Superior temporal gyrus (tissue), 1 donor: ENCODE measurements around the gene INTS15.
A peak's percentile ranks its signal among the peaks of the same experiment; 100 is the strongest.
"Not testable (repeated sequence)": the region's sequence is repeated elsewhere in the genome, so short reads cannot be mapped to it uniquely, and the experiment has no call there.

Source experiments
- DNase-seq: peaks from one replicate; pipeline ENCODE4 v3.0.0-alpha.2; 2016; ENCODE audit errors: extremely low spot score

The INTS15 gene

DNA sequence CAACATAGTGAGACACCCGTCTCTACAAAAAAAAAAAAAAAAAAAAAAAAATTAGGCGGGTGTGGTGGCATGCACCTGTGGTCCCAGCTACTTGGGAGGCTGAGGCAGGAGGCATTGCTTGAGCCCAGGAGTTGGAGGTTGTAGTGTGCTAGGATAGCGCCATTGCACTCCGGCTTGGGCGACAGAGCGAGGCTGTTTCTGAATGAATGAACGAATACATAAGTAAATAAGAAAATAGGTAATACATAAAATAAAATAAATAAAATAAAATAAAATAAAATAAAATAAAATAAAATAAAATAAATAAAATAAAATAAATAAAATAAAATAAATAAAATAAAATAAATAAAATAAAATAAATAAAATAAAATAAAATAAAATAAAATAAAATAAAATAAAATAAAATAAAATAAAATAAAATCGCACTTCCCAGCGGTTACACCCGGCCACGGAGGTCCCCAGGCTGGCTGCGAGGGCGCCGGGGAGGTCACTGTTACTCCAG is 12.9 kb upstream of the INTS15 start:
- DNase-seq, result not testable (repeated sequence)

DNA sequence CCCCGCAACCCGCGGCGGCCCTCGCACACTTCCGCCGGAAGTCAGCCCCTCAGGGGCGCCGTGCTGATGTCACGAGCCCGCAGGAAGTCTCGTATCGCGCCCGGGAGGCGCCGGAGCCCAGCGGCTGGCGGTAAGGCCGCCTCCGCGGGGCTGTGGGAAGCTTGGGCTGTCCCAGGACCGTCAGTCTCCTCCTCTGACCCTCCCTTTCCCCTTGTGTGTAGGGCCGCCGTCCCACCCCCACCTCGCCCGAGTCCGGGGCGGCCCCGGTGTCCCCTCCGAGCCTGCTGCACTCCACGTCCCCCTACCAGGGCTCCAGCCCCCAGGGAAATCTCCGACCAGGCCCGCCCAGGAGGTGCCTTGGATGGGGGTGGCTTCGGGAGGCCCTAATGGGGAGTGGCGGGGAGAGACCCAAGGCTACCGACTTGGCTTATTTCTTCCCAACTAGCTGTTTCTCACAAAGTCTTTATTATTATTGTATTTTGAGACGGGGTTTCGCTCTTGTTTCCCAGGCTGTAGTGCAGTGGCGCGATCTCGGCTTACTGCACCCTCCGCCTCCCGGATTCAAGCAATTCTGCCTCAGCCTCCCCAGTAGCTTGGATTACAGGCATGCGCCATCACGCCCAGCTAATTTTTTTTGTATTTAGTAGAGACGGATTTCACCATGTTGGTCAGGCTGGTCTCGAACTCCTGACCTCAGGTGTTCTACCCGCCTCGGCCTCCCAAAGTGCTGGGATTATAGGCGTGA is 12.3 kb upstream of the INTS15 start, which contains the start of gene ZDHHC4:
Gene ZDHHC4, plus strand, starts transcription at position 86 of the 745 bp plus-strand sequence. CDS start 3,108 bp downstream, outside the sequence.
- DNase-seq, result peak; percentile 88

DNA sequence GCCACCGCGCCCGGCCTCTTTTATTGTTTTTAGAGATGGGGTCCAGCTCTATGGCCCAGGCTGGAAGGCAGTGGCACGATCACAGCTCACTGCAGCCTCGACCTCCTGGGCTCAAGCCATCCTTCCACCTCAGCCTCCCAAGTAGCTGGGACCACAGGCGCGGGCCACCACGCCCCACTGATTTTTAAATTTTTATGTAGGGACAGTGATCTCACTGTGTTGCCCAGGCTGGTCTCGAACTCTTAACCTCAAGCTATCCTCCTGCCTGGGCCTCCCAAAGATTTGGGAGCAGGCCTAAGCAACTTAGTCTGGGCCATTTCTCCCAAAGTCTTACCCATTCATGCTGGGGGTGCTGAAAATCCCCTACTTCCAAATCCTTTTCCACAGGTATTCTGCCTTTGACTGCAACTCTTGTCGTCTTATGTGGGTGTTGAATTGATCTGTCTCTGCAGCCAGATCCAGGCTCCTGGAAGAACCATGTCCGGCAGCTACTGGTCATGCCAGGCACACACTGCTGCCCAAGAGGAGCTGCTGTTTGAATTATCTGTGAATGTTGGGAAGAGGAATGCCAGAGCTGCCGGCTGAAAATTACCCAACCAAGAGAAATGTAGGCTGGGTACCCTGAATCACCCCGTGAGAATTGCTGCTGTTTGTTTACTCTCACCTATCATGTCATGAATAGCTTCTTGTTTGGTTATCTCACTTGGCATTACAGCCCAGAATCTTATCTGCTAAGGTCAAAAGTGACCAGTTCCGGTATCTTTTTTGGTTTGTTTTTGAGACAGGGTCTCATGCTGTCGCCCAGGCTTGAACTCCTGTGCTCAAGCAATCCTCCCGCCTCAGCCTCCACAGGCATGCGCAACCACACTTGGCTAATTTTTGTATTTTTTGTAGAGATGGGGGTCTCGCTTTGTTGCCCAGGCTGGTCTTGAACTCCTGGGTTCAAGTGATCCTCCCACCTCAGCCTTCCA is 11.4 kb upstream of the INTS15 start:
- no peak for DNase-seq

DNA sequence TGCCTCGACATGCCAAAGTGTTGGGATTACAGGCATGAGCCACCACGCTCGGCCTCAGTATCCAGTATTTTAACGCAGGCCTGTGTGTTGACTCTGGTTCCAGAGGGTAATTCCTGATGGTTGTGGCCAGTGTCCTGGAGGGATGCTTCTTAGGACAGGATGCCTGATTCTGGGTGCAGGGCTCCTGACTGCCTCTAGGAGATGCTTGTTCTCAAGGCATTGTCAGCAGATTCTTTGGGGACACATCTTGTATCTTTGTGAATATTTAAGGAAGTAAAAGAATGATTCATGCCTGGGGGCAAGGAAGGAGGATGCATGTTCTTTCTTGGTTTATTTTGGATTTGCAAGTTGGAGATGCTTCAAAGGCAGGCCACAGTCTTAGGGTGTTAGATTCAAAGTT is 10.4 kb upstream of the INTS15 start:
- DNase-seq, result peak; percentile 26

DNA sequence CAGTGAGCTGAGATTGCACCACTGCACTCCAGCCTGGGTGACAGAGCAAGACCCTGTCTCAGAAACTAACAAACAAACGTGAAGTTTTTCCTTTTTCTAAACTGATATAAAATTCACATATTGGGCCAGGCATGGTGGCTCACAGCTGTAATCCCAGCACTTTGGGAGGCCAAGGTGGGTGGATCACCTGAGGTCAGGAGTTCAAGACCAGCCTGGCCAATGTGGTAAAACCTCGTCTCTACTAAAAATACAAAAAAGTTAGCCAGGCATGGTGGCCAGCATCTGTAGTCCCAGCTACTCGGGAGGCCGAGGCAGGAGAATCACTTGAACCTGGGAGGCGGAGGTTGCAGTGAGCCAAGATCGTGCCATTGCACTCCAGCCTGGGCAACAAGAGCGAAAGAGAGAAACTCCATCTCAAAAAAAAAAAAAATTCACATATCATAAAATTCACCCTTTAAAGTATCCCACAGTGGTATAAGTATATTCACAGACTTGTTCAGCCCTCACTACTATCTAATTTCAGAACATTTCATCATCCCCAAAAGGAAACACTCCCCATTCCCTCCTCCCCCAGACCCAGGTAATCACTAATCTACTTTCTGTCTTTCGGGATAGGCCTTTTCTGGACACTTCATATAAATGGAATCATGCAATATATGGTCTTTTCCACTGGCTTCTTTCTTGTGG is 3.9 kb upstream of the INTS15 start:
- DNase-seq, result not testable (repeated sequence)

DNA sequence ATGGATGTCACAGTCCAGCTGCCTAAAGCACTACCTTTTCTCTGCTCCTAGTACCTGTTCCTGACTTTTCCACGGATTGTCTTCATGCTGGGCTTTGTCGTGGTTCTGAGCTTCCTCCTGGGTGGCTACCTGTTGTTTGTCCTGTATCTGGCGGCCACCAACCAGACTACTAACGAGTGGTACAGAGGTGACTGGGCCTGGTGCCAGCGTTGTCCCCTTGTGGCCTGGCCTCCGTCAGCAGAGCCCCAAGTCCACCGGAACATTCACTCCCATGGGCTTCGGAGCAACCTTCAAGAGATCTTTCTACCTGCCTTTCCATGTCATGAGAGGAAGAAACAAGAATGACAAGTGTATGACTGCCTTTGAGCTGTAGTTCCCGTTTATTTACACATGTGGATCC is 1.3 kb upstream of the INTS15 start:
- DNase-seq, result no peak

DNA sequence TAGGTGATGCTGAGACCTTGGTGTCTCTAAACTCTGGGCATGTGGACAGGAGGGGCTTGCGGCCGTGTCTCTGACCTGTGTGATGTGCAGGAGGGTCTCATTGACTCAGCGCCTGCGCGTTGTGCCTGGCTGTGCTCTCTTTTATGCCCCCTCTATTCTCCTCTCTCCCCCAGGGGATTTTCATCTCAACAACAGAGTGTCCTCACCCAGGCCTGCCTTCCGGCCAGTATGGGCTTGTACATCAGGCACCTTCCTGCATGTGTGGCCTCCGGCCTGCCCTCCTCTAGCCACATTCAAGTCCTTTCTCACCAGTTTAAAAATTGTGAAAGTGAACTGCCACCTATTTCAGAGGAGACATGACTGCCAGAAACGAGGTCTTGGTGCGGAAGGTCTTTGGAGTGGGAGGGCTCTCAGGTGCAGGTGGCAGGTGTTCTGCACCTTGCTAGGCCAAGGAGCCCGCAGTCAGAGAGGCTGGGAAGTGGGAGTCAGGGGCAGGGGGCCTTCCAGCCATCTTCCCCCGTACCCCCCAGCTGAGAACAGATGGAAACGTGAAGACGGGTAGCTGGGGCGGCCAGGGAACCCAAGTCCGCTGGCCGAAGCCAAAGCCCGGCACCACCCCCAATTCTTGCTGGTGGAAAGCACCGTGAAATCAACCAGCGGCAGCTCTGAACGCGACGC is 531 bp upstream of the INTS15 start:
- no peak for DNase-seq

DNA sequence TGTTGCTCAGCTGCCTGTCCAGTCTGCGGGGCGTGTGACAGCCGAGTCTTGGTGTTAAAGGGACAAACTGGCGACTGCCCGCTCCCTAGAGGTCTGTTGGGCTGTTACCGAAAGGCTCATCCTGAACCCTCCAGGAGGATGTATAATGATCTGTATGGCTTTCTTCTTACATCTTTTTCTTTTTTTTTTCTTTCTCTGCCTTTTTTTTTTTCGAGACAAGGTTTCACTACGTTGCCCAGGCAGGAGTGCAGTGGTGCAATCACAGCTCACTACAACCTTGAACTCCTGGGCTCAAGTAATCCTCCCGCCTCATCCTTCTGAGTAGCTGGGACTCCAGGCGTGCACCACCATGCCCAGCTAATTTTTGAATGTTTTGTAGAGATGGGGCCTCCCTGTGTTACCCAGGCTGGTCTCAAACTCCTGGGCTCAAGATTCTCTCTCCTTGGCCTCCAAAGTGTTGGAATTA is 857 bp downstream of the INTS15 start:
- DNase-seq, result no peak

DNA sequence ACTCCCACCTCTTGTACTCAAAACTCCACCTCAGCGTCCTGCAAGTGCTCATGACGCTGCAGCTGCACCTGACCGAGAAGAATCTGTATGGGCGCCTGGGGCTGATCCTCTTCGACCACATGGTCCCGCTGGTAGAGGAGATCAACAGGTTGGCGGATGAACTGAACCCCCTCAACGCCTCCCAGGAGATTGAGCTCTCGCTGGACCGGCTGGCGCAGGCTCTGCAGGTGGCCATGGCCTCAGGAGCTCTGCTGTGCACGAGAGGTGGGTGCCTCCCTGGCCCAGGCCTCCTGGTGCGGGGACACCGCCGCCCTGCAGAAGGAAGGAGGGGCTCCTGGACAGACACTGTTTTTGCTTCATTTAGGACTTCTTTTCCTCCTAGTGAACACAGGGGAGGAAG is 10.3 kb downstream of the INTS15 start:
- DNase-seq, result no peak

DNA sequence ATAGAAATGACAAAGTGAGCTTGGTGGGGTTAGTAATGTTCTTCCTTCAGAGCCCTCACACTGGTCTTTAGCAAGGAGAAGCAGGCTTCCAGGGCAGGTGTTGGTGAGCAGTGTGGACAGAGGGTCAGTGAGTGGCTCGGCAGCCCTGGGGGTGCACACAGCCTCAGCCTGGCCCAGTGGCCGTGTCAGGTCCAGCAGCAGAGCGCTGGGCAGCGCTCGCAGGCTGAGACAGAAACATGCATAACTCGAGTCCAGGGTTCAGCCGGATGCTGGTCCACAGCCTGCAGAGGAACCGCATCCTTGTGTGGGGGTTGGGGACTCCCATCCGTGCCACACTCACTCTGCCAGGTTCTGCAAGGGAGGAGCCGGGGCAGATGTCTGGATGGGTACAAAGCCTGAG is 14.6 kb downstream of the INTS15 start:
- no peak for DNase-seq

DNA sequence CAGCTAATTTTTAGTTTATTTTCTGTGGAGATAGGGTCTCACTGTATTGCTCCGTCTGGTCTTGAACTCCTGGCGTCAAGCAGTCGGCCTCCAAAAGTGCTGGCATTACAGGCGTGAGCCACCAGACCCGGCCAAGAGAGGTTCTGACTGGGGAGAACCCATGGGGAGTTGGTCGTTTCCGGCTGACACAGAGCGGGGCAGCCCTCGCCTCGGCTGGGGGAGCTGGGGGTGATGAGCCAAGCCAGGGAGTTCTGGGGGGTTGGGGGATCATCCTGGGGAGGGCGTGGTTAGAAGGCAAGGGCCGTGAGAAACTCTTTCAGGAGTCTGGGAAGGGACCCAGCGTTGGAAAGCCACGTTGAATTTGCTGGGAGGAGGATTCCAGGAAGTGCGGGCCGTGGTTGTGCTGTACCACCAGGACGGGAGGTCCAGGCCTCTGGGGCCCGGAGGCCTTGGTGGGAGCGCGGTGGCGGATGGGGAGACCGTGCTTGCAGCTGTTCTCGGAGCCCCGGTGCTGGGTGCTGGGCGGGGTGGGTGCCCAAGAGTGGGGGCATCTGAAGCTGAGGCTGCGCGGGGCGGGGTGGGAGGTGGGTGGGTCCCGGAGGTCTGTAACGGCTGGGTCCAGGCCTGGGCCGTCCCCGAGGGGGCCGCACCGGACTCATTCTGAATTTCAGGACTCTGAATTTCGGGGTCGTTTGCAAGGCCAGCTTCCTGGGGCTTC is 17.2 kb downstream of the INTS15 start:
- DNase-seq, result no peak

DNA sequence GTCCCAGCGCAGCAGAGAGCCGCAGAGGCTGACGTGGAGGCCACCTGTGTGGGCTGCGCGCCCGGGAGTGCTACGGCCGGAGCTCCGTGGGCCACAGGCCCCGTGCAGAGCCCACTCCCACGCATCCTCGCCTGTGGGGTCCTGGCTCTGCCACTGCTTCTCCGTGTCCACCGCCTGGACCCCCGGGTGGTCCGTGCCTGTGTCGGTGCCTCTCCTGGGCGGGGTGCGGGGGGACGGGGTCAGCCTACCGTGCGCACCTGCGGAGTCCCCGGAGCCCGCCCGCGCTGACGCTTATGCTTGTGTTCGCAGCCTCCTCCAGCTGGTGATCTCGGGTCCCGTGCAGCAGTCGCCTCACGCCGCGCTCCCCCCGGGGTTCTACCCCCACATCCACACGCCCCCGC is 17.8 kb downstream of the INTS15 start:
- no peak for DNase-seq

DNA sequence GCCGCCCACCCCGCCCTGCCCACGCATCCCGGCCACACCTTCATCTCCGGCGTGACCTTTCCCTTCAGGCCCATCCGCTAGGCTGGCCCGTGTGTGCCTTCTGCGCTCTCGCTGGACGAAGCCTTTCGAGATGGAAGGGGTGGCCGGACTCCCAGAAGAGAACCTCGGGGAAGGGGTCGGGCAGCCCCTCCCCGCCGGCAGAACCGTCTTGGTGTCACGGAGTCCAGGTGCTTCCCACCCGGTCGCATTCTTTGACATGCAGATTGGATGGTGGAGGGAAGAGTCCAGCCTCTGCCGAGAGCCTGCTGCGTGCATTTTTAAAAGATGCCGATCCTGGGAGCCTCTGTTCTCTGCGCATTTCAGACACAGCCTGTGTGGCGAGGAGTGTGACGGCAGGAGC is 18.3 kb downstream of the INTS15 start:
- DNase-seq, result no peak

DNA sequence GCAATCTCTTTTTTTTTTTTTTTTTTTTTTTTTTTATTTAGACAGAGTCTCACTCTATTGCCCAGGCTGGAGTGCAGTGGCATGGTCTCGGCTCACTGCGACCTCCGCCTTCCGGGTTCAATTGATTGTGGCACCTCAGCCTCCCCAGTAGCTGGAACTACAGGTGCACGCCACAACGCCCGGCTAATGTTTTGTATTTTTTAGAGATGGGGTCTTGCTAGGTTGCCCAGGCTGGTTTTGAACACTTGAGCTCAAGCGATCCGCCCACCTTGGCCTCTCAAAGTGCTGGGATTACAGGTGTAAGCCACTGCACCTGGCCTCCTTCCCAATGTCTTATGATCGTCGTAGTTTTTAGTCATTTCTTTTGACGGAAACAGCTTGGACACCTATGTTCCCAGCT is 19.0 kb downstream of the INTS15 start:
- no peak for DNase-seq

DNA sequence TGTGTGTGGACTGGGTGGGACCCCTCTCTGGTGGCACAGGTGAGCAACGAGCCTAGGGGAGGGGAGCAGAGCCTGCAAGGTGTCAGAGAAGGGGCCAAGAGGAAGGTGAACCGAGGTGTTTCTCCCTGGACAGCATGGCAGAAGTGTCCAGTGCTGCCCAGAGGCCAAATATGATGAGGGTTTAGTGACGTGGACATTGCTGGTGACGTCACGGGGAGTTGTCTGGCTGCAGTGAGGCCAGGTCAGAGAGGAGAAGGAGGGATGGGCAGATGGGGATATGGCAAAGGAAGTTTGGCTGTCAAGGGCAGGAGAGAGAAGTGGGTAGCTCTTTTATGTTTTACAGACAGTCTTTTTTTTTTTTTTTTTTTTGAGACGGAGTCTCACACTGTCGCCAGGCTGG is 23.0 kb downstream of the INTS15 start:
- DNase-seq, result no peak

DNA sequence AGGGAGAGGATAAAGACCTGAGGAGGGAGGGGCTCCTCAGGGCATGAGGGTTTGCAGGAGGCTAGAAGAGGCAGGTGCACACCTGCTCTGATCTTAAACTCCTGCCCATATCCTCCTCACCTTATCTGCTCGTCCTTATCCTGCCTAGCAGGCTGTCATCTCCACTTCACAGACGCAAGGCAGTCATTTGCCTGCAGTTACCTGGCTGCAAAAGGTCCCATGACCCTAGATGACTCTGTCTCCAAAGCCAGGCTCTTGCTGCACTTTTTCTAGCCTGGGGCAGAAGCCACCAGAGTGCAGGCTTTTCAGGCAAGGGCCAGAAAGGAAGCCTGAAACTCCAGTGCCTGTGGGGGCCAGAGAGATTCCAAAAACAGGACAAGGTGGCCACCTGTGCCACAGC is 23.9 kb downstream of the INTS15 start:
- DNase-seq, result no peak

DNA sequence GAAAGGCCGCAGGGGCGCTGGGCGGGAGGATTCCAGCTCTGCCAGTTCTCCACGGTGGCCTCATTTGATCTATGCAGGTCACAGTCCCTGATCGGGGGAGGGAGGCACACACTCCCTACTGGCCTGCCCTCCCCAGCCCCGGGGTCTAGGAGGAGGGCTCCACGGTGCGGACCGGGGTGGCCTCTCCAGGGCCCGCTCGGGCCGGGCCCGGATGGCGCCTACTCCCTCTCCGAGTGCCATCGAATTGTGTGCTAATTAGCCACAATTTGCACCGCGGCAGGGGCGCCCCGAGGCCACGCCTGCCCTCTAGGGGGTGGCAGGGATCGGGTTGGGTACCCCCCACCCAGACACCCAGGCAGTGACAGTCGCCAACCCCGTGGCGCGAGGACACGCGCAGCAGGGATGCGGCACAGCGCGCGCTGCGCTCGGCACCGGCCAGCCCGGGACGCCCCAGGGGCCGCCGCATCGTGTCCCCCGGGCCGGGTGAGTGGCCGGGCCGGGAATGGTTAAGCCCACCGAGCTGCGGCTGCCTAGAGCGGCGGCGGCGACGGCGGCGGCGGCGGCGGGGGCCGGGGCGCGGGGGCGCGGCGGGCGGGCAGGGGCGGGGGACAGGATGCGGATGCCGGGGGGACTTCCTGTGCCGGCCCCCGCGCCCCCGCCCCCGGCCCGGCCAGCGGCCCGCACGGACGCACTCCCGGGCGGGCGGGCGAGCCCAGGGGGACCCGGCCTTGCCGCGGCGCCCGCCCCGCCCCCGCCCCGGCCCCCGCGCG is 25.3 kb downstream of the INTS15 start, which contains the start of gene ZNF853:
Gene ZNF853, plus strand, starts transcription at position 658 of the 770 bp plus-strand sequence. CDS start 565 bp downstream, outside the sequence.
- no peak for DNase-seq

DNA sequence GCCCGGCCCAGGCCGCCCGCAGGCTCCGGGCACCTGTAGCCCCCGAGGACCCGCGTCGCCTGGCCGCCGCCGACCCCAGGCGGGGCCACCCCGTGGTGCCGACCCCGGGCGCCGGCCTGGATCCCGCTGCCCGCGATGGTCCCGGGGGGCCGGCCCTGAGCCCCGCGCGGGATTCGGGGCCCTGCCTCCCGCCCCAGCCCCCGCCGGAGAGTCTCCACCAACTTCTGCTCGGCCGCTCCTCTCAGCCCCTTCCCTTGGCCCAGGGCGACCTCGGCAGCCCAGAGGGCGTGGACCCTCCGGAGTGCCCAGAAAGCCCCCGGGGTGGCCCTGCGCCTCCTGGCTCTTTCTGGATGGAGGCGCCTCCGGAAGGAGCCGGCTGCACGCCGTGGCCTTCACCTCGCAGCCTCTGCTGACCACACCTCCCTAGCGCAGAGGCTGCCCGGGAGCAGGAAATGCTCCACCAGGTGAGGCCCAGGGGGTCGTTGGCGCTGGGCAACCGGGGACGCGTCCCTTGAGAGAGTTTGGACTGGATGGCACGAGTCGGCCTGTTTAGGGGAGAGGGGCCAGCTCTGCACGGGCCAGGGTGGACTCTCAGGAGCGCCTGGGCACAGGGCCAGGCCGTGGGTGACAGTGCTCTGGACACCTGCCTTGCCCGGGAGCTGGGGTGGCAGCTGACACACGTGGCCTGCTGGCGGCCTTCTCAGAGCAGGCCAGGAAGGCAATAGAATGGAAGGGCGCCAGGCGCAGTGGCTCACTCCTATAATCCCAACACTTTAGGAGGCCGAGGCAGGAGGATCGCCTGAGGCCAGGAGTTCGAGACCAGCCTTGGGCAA is 26.1 kb downstream of the INTS15 start:
- no peak for DNase-seq
